ENCODE data around the gene GTF3C2. TPM values are rescaled to one million over a fixed set of nuclear protein-coding genes. Genes with fewer than 3 reads are reported as not detected.
A peak's percentile ranks its signal among the peaks of the same experiment; 100 is the strongest.

The GTF3C2 gene
- total and polyA plus RNA-seq, 2 of the 13 experiments (the other 11 are each of a cell fraction or from before 2014, with no cell fraction given), result 77.5 to 130 TPM

- peak; percentile 64 for TF ChIP-seq ZNF781 (CRISPR knock-in tag; IDR thresholded peaks at IDR 0.05; ENCODE audit: borderline replicate concordance, not compliant biosample characterization)
- peak; percentile 56; the same call in 1 of the 2 replicates for TF ChIP-seq ZNF772 (CRISPR knock-in tag; IDR thresholded peaks at IDR 0.05)
- TF ChIP-seq POLR2AphosphoS2 (IDR thresholded peaks at IDR 0.05; ENCODE audit: low read depth, low read length), result no peak
- peak; percentile 42; the same call in 1 of the 2 replicates for TF ChIP-seq SAFB2 (CRISPR knock-in tag; IDR thresholded peaks at IDR 0.05; ENCODE audit: borderline replicate concordance, low read depth)
- peak; percentile 33; the same call in 1 of the 2 replicates for TF ChIP-seq ZBTB20 (CRISPR knock-in tag; IDR thresholded peaks at IDR 0.05; ENCODE audit: borderline replicate concordance, low read depth)
- 0 out of 2 replicates have a peak, but pooled peaks have one; percentile 57 for TF ChIP-seq ZKSCAN8 (CRISPR knock-in tag; IDR thresholded peaks at IDR 0.05; ENCODE audit: borderline replicate concordance)
- TF ChIP-seq, protein P1, sequence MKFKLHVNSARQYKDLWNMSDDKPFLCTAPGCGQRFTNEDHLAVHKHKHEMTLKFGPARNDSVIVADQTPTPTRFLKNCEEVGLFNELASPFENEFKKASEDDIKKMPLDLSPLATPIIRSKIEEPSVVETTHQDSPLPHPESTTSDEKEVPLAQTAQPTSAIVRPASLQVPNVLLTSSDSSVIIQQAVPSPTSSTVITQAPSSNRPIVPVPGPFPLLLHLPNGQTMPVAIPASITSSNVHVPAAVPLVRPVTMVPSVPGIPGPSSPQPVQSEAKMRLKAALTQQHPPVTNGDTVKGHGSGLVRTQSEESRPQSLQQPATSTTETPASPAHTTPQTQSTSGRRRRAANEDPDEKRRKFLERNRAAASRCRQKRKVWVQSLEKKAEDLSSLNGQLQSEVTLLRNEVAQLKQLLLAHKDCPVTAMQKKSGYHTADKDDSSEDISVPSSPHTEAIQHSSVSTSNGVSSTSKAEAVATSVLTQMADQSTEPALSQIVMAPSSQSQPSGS (CRISPR knock-in tag; IDR thresholded peaks at IDR 0.05), result peak; percentile 58; the same call in 1 of the 2 replicates
- 0 out of 2 replicates have a peak, but pooled peaks have one; percentile 36 for TF ChIP-seq CREM (IDR thresholded peaks at IDR 0.05)
- TF ChIP-seq CREM (CRISPR knock-in tag; IDR thresholded peaks at IDR 0.05), result no peak
- TF ChIP-seq SIN3A (IDR thresholded peaks at IDR 0.05; ENCODE audit: borderline replicate concordance, low read depth, low read length), result no peak
- peak; percentile 82 to 87 for TF ChIP-seq HMGXB4 (CRISPR knock-in tag; IDR thresholded peaks at IDR 0.05; ENCODE audit: borderline replicate concordance in 1 of 2, low read depth in 1 of 2)
- TF ChIP-seq PLRG1 (conservative IDR thresholded peaks at IDR 0.05), result no peak
- TF ChIP-seq ZMYM2 (CRISPR knock-in tag; IDR thresholded peaks at IDR 0.05), result peak; percentile 73
- TF ChIP-seq, protein P2, sequence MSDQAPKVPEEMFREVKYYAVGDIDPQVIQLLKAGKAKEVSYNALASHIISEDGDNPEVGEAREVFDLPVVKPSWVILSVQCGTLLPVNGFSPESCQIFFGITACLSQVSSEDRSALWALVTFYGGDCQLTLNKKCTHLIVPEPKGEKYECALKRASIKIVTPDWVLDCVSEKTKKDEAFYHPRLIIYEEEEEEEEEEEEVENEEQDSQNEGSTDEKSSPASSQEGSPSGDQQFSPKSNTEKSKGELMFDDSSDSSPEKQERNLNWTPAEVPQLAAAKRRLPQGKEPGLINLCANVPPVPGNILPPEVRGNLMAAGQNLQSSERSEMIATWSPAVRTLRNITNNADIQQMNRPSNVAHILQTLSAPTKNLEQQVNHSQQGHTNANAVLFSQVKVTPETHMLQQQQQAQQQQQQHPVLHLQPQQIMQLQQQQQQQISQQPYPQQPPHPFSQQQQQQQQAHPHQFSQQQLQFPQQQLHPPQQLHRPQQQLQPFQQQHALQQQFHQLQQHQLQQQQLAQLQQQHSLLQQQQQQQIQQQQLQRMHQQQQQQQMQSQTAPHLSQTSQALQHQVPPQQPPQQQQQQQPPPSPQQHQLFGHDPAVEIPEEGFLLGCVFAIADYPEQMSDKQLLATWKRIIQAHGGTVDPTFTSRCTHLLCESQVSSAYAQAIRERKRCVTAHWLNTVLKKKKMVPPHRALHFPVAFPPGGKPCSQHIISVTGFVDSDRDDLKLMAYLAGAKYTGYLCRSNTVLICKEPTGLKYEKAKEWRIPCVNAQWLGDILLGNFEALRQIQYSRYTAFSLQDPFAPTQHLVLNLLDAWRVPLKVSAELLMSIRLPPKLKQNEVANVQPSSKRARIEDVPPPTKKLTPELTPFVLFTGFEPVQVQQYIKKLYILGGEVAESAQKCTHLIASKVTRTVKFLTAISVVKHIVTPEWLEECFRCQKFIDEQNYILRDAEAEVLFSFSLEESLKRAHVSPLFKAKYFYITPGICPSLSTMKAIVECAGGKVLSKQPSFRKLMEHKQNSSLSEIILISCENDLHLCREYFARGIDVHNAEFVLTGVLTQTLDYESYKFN (CRISPR knock-in tag; conservative IDR thresholded peaks at IDR 0.05), result peak; percentile 17; the same call in 1 of the 2 replicates
- TF ChIP-seq NKX3-1 (CRISPR knock-in tag; IDR thresholded peaks at IDR 0.05), result no peak
- peak; percentile 88 for TF ChIP-seq SMC3 (IDR thresholded peaks at IDR 0.05; ENCODE audit: low read length)
- TF ChIP-seq, protein P3, sequence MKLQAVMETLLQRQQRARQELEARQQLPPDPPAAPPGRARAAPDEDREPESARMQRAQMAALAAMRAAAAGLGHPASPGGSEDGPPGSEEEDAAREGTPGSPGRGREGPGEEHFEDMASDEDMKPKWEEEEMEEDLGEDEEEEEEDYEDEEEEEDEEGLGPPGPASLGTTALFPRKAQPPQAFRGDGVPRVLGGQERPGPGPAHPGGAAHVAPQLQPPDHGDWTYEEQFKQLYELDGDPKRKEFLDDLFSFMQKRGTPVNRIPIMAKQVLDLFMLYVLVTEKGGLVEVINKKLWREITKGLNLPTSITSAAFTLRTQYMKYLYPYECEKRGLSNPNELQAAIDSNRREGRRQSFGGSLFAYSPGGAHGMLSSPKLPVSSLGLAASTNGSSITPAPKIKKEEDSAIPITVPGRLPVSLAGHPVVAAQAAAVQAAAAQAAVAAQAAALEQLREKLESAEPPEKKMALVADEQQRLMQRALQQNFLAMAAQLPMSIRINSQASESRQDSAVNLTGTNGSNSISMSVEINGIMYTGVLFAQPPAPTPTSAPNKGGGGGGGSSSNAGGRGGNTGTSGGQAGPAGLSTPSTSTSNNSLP (IDR thresholded peaks at IDR 0.05; ENCODE audit: low read depth, low read length), result peak; percentile 64
- TF ChIP-seq CHD4 (IDR thresholded peaks at IDR 0.05; ENCODE audit: borderline replicate concordance, low read length), result no peak
Observed at GRCh38 chr2:27303093-27304025, 53.2 kb downstream of the GTF3C2 start (continued).
